Progenitor cell of endocrine pancreas (in vitro differentiated cells): ENCODE results near the gene NMNAT2. TPM values are rescaled to one million over a fixed set of nuclear protein-coding genes. Genes with fewer than 3 reads are reported as not detected.

Source experiments
- DNase-seq: peaks from one replicate; pipeline ENCODE4 v3.0.0; 2021; ENCODE audit warnings: low spot score; ENCODE audit not compliant: unreplicated experiment
- H3K27ac Mint-ChIP-seq: 2 replicates; pipeline ENCODE4 v1.8.0; 2021; ENCODE audit warnings: mild to moderate bottlenecking, moderate library complexity, mixed read lengths
- H3K27me3 Mint-ChIP-seq: 2 replicates; pipeline ENCODE4 v1.8.0; 2021; ENCODE audit warnings: mixed read lengths
- H3K36me3 Mint-ChIP-seq: 2 replicates; pipeline ENCODE4 v1.8.0; 2022; ENCODE audit warnings: mixed read lengths; ENCODE audit not compliant: insufficient read depth
- H3K4me1 Mint-ChIP-seq: 2 replicates; pipeline ENCODE4 v1.8.0; 2021; ENCODE audit warnings: low read depth, mixed read lengths
- H3K4me3 Mint-ChIP-seq: 2 replicates; pipeline ENCODE4 v1.8.0; 2021; ENCODE audit warnings: low read depth, mild to moderate bottlenecking, moderate library complexity, mixed read lengths
- H3K9me3 Mint-ChIP-seq: 2 replicates; pipeline ENCODE4 v1.8.0; 2021; ENCODE audit warnings: low read depth, mixed read lengths
- CTCF ChIP-seq: fragments of 200-600 bp; sonication (generic); IDR thresholded peaks from one replicate; pipeline ENCODE4 v1.5.0; 2021; ENCODE audit warnings: antibody characterized with exemption, mild to moderate bottlenecking; ENCODE audit not compliant: unreplicated experiment
- total RNA-seq: library from RNA; stranded (reverse); gene quantifications from 2 replicates; pipeline ENCODE4 v1.2.1, GENCODE V29; 2021

The NMNAT2 gene
- total RNA-seq, 1 donor from 2014 or later: 3.1 TPM

- Mint-ChIP-seq H3K27ac (no peak overlapping the region), H3K9me3 (peaks cover 3% of the 10 kb centered on the region), H3K27me3 (peaks cover 8% of the 10 kb centered on the region), H3K4me3 (no peak overlapping the region), H3K4me1 (no peaks in the 10 kb centered on the region), H3K36me3 (peaks cover 2% of the 10 kb centered on the region)
- no peak for DNase-seq
- TF ChIP-seq CTCF: no peak
These were observed 57.1 kb downstream of the NMNAT2 start for GRCh38 chr1:183361081-183361480.

DNA sequence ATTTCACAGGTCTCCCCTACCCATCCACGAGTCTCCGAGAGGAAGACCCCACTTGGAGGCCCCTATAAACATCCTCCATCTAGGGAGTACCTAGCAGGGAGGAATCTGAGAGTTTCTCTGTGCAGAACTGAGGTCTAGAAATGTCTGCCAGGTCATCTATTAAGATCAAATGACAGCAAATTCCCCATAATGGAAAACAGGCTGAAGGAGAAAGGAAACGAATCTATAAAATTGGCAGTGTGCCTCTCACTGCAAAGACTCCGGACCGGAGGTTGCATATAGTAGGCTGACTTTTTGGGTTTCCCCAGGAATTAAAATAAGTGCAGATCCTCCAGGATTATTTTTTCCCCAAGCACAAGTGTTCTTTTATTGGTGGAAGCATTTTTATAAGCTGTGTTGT, 57.7 kb downstream of the NMNAT2 start:
- TF ChIP-seq CTCF: no peak

GRCh38 chr1:183356534-183357182, 61.5 kb downstream of the NMNAT2 start:
- no peak overlapping the region for H3K4me3 Mint-ChIP-seq
- peaks cover 2% of the 10 kb centered on the region for H3K36me3 Mint-ChIP-seq
- H3K4me1 Mint-ChIP-seq: no peaks in the 10 kb centered on the region

More for the DNA sequence above, 57.7 kb downstream of the NMNAT2 start:
- Mint-ChIP-seq H3K27ac (no peak overlapping the region), H3K9me3 (peaks cover 3% of the 10 kb centered on the region), H3K36me3 (peaks cover 2% of the 10 kb centered on the region), H3K4me3 (no peak overlapping the region), H3K4me1 (no peaks in the 10 kb centered on the region), H3K27me3 (peaks cover 8% of the 10 kb centered on the region)
- DNase-seq: no peak

GRCh38 chr1:183355797-183356196, 62.4 kb downstream of the NMNAT2 start:
- Mint-ChIP-seq H3K27ac (no peak overlapping the region), H3K4me3 (no peak overlapping the region), H3K36me3 (peaks cover 2% of the 10 kb centered on the region), H3K4me1 (no peaks in the 10 kb centered on the region), H3K9me3 (peaks cover 3% of the 10 kb centered on the region), H3K27me3 (peaks cover 8% of the 10 kb centered on the region)
- TF ChIP-seq CTCF: no peak
- DNase-seq: no peak

More at GRCh38 chr1:183356534-183357182, 61.5 kb downstream of the NMNAT2 start:
- DNase-seq: no peak
- no peak overlapping the region for H3K27ac Mint-ChIP-seq
- peaks cover 8% of the 10 kb centered on the region for H3K27me3 Mint-ChIP-seq
- peaks cover 3% of the 10 kb centered on the region for H3K9me3 Mint-ChIP-seq
- no peak for TF ChIP-seq CTCF

- H3K9me3 Mint-ChIP-seq: peaks cover 3% of the 10 kb centered on the region
These were observed 63.0 kb downstream of the NMNAT2 start for GRCh38 chr1:183355181-183355580.

More at GRCh38 chr1:183355181-183355580, 63.0 kb downstream of the NMNAT2 start:
- TF ChIP-seq CTCF: no peak
- Mint-ChIP-seq H3K27me3 (peaks cover 8% of the 10 kb centered on the region), H3K4me3 (no peak overlapping the region), H3K36me3 (peaks cover 2% of the 10 kb centered on the region), H3K4me1 (no peaks in the 10 kb centered on the region), H3K27ac (no peak overlapping the region)
- DNase-seq: no peak
